Ascending aorta (tissue), 2 donors: ENCODE results near the gene MT1B. TPM values are rescaled to one million over a fixed set of nuclear protein-coding genes. Genes with fewer than 3 reads are reported as not detected.

ENCODE experiments used
- DNase-seq, 2 donors: peaks; one replicate each; pipeline ENCODE4 v3.0.0-alpha.2; 2019; ENCODE audit warnings: low spot score in 2 of 2
- H3K27ac ChIP-seq, 2 donors: fragments of 200-600 bp; sonication (generic); one replicate each; pipeline ENCODE4 v1.5.1; 2016 to 2017; ENCODE audit warnings: mild to moderate bottlenecking in 1 of 2
- H3K27me3 ChIP-seq: fragments of 200-600 bp; sonication (generic); one replicate; pipeline ENCODE4 v1.5.1; 2017
- H3K36me3 ChIP-seq, 2 donors: fragments of 200-600 bp; sonication (generic); one replicate each; pipeline ENCODE4 v1.5.1; 2016
- H3K4me1 ChIP-seq, 2 donors: fragments of 200-600 bp; sonication (generic); one replicate each; pipeline ENCODE4 v1.5.1; 2016 to 2017; ENCODE audit warnings: mild to moderate bottlenecking in 1 of 2
- H3K4me3 ChIP-seq, 2 donors: fragments of 200-600 bp; sonication (generic); one replicate each; pipeline ENCODE4 v1.5.1; 2016 to 2017; ENCODE audit warnings: mild to moderate bottlenecking in 1 of 2
- H3K9me3 ChIP-seq, 2 donors: fragments of 200-600 bp; sonication (generic); one replicate each; pipeline ENCODE4 v1.5.1; 2016
- CTCF ChIP-seq, 3 experiments: fragments of 200-600 bp in 2 of 3; fragments of 450-650 bp in 1 of 3; sonication (generic) in 2 of 3; IDR thresholded peaks; one replicate each; pipeline ENCODE4 v1.5.1; 2016 to 2019; ENCODE audit warnings: antibody characterized with exemption in 3 of 3, mild to moderate bottlenecking in 1 of 3, moderate library complexity in 1 of 3
- intact Hi-C: fragments of 100-400 bp; cut with DNase I; formaldehyde crosslinking; loops from one replicate; pipeline ENCODE4 v1.15.1; 2023
- total RNA-seq: library from RNA; depleted of rRNA; stranded (reverse); fragments of >200 nt; gene quantifications from one replicate; pipeline ENCODE4 v1.1.0, GENCODE V29; 2016

The MT1B gene
- total RNA-seq, 1 donor from 2014 or later: not detected

- Histone ChIP-seq H3K4me1 (peaks cover 6 to 24% of the 10 kb centered on the region in 2 donors), H3K9me3 (no peaks in the 10 kb centered on the region), H3K4me3 (no peak overlapping the region), H3K27me3 (no peaks in the 10 kb centered on the region), H3K36me3 (no peaks in the 10 kb centered on the region), H3K27ac (no peak overlapping the region)
- intact Hi-C loops: loop anchor here (5.0 kb wide), 1 partner anchor 124 kb away; no protein-coding TSS in a partner anchor
- TF ChIP-seq CTCF (IDR thresholded peaks at IDR 0.05): no peak
- no peak for DNase-seq
Observed at GRCh38 chr16:56641166-56641565, 10.5 kb upstream of the MT1B start.

- Histone ChIP-seq H3K27ac (peak overlapping the region; percentile 62 to 78), H3K4me1 (peaks cover 6 to 23% of the 10 kb centered on the region in 2 donors), H3K36me3 (no peaks in the 10 kb centered on the region), H3K27me3 (no peaks in the 10 kb centered on the region), H3K4me3 (peak overlapping the region; percentile 48 to 62), H3K9me3 (no peaks in the 10 kb centered on the region)
- intact Hi-C loops: loop anchor here (5.0 kb wide), 1 partner anchor 126 kb away; no protein-coding TSS in a partner anchor
- TF ChIP-seq CTCF (IDR thresholded peaks at IDR 0.05): peak; percentile 37 to 71 (median 53)
- DNase-seq: peak; percentile 50 to 91
Observed at GRCh38 chr16:56643080-56643778, 8.5 kb upstream of the MT1B start.

- Histone ChIP-seq H3K4me3 (peak overlapping the region; percentile 48 to 62), H3K27me3 (no peaks in the 10 kb centered on the region), H3K4me1 (peaks cover 6 to 17% of the 10 kb centered on the region in 2 donors), H3K36me3 (no peaks in the 10 kb centered on the region), H3K27ac (peak overlapping the region; percentile 62 to 78), H3K9me3 (no peaks in the 10 kb centered on the region)
- intact Hi-C loops: loop anchor here (5.0 kb wide), 1 partner anchor 127 kb away; no protein-coding TSS in a partner anchor
- DNase-seq: no peak
- no peak for TF ChIP-seq CTCF (IDR thresholded peaks at IDR 0.05)
Observed at GRCh38 chr16:56643833-56644232, 7.9 kb upstream of the MT1B start.

- intact Hi-C loops: no loop called here
- DNase-seq: no peak
- Histone ChIP-seq H3K4me1 (peaks cover 6 to 12% of the 10 kb centered on the region in 2 donors), H3K9me3 (no peaks in the 10 kb centered on the region), H3K4me3 (no peak overlapping the region), H3K36me3 (no peaks in the 10 kb centered on the region), H3K27me3 (no peaks in the 10 kb centered on the region), H3K27ac (no peak overlapping the region)
- no peak for TF ChIP-seq CTCF (IDR thresholded peaks at IDR 0.05)
Observed at GRCh38 chr16:56645311-56645710, 6.4 kb upstream of the MT1B start.

- H3K9me3 ChIP-seq: no peaks in the 10 kb centered on the region
- no peaks in the 10 kb centered on the region for H3K27me3 ChIP-seq
- no peak overlapping the region for H3K4me3 ChIP-seq
- TF ChIP-seq CTCF (IDR thresholded peaks at IDR 0.05): no peak
- H3K4me1 ChIP-seq: peaks cover 6 to 12% of the 10 kb centered on the region in 2 donors
- no peaks in the 10 kb centered on the region for H3K36me3 ChIP-seq
- no peak overlapping the region for H3K27ac ChIP-seq
- intact Hi-C loops: no loop called here
- no peak for DNase-seq
Observed at GRCh38 chr16:56645838-56646237, 5.8 kb upstream of the MT1B start.
